Right cardiac atrium (tissue), 5 donors: ENCODE measurements around the gene UNC5B. TPM values are rescaled to one million over a fixed set of nuclear protein-coding genes. Genes with fewer than 3 reads are reported as not detected.

Source experiments
- ATAC-seq, 2 donors: fragments of 200-7000 bp; cut with Tn5 transposase; one replicate each; pipeline versions ENCODE4 v1.8.0 to v1.9.1; 2020; ENCODE audit warnings: moderate library complexity in 2 of 2, mild to moderate bottlenecking in 1 of 2
- DNase-seq, 3 donors: peaks; one replicate each; pipeline ENCODE4 v3.0.0-alpha.2; 2020
- H3K27ac ChIP-seq: one replicate; pipeline ENCODE4 v1.5.1; 2013; ENCODE audit warnings: mild to moderate bottlenecking, low read length, control low read depth, moderate library complexity
- H3K27me3 ChIP-seq: one replicate; pipeline ENCODE4 v1.6.1; 2013; ENCODE audit not compliant: control insufficient read depth, insufficient read depth
- H3K4me1 ChIP-seq: one replicate; pipeline ENCODE4 v1.6.1; 2013; ENCODE audit warnings: low read length; ENCODE audit not compliant: control insufficient read depth, insufficient read depth
- H3K4me3 ChIP-seq: one replicate; pipeline ENCODE4 v1.5.1; 2013; ENCODE audit warnings: low read length, control low read depth
- H3K9me3 ChIP-seq: one replicate; pipeline ENCODE4 v1.6.1; 2013; ENCODE audit warnings: low read length; ENCODE audit not compliant: control insufficient read depth
- WGBS: extraction: QIAGEN DNeasy Blood & Tissue Kit; methylation state at CpG from one replicate; pipeline ENCODE4 v1.1.7; 2013; 5-methylcytosine and 5-hydroxymethylcytosine counted together
- intact Hi-C, 4 donors: fragments of 100-400 bp; cut with DNase I; formaldehyde crosslinking; loops; one replicate each; pipeline versions ENCODE4 v1.11.0 to v1.14.0; 2022 to 2023
- polyA plus RNA-seq: library from polyadenylated mRNA; stranded (reverse); fragments of 200-250 nt; gene quantifications from one replicate; pipeline ENCODE4 v1.2.3, GENCODE V29; 2013
- total RNA-seq, 4 donors: library from RNA; stranded (reverse); fragmentation: NEBNext Ultra II Directional; extraction: Animal tissue kit (Norgen Biotek cat#: 25700); gene quantifications; one replicate each; pipeline ENCODE4 v1.2.1, GENCODE V29; 2021
- donor health status: healthy with polysubstance abuse.
- donor health status: DM: no; HTN: yes; CAD: no.
- donor health status: DM: no; HTN: no; CAD: no.
- donor health status: DM: no; HTN: yes; CAD: no; lungs with severe emphysema.
- donor health status: DM: yes; HTN: yes; CAD: no.

UNC5B gene
- total and polyA plus RNA-seq, 5 donors, result 12.4 to 26.6 (median 22.4) TPM

GRCh38 chr10:71241830-71242621, 29.7 kb downstream of the UNC5B start:
- Histone ChIP-seq H3K4me3 (no peak overlapping the region), H3K9me3 (no peaks in the 10 kb centered on the region), H3K27me3 (no peaks in the 10 kb centered on the region), H3K4me1 (peaks cover 53% of the 10 kb centered on the region), H3K27ac (peak overlapping the region; percentile 55)
- peak in 2 of 3 donors; percentile 75 to 76 for DNase-seq
- peak in 1 of 2 donors; percentile 37 for ATAC-seq
- intact Hi-C loops, result no loop called here
- WGBS, result 27% methylated on average over 12 of the region's 12 CpGs

GRCh38 chr10:71242622-71243009, 30.2 kb downstream of the UNC5B start:
- Histone ChIP-seq H3K27ac (peak overlapping the region; percentile 55), H3K27me3 (no peaks in the 10 kb centered on the region), H3K4me3 (no peak overlapping the region), H3K4me1 (peaks cover 52% of the 10 kb centered on the region), H3K9me3 (no peaks in the 10 kb centered on the region)
- intact Hi-C loops, result no loop called here
- ATAC-seq (no peak), DNase-seq (peak in 2 of 3 donors; percentile 76 to 80)
- 73% methylated on average over 13 of the region's 13 CpGs for WGBS

- Histone ChIP-seq H3K9me3 (no peaks in the 10 kb centered on the region), H3K27ac (peak overlapping the region; percentile 40), H3K4me1 (peaks cover 51% of the 10 kb centered on the region), H3K4me3 (no peak overlapping the region), H3K27me3 (no peaks in the 10 kb centered on the region)
- intact Hi-C loops, result no loop called here
- DNase-seq, result peak in 2 of 3 donors; percentile 66 to 75
- peak; percentile 18 to 47 for ATAC-seq
- 37% methylated on average over 6 of the region's 6 CpGs for WGBS
These were observed 31.5 kb downstream of the UNC5B start for GRCh38 chr10:71243756-71244395.

GRCh38 chr10:71244431-71245419, 32.4 kb downstream of the UNC5B start:
- H3K27me3 ChIP-seq, result no peaks in the 10 kb centered on the region
- peak; percentile 65 to 75 for ATAC-seq
- H3K9me3 ChIP-seq, result no peaks in the 10 kb centered on the region
- peak overlapping the region; percentile 59 for H3K27ac ChIP-seq
- intact Hi-C loops, result no loop called here
- H3K4me3 ChIP-seq, result no peak overlapping the region
- peak; percentile 76 to 91 (median 89) for DNase-seq
- 20% methylated on average over 29 of the region's 29 CpGs for WGBS
- peaks cover 47% of the 10 kb centered on the region for H3K4me1 ChIP-seq

GRCh38 chr10:71245420-71246325, 33.3 kb downstream of the UNC5B start:
- peak overlapping the region; percentile 59 for H3K27ac ChIP-seq
- no peaks in the 10 kb centered on the region for H3K9me3 ChIP-seq
- no peaks in the 10 kb centered on the region for H3K27me3 ChIP-seq
- WGBS, result 81% methylated on average over 21 of the region's 21 CpGs
- H3K4me1 ChIP-seq, result peaks cover 42% of the 10 kb centered on the region
- ATAC-seq (no peak), DNase-seq (peak; percentile 17 to 62 (median 55))
- intact Hi-C loops, result no loop called here
- no peak overlapping the region for H3K4me3 ChIP-seq

- no peak overlapping the region for H3K27ac ChIP-seq
- intact Hi-C loops, result no loop called here
- no peak overlapping the region for H3K4me3 ChIP-seq
- no peaks in the 10 kb centered on the region for H3K9me3 ChIP-seq
- no peak for ATAC-seq
- no peaks in the 10 kb centered on the region for H3K27me3 ChIP-seq
- peak in 2 of 3 donors; percentile 16 to 44 for DNase-seq
- peaks cover 33% of the 10 kb centered on the region for H3K4me1 ChIP-seq
- 58% methylated on average over 11 of the region's 11 CpGs for WGBS
These were observed 34.4 kb downstream of the UNC5B start for GRCh38 chr10:71246591-71247413.

- Histone ChIP-seq H3K4me1 (peaks cover 29% of the 10 kb centered on the region), H3K9me3 (no peaks in the 10 kb centered on the region), H3K27ac (no peak overlapping the region), H3K27me3 (no peaks in the 10 kb centered on the region), H3K4me3 (no peak overlapping the region)
- no peak for ATAC-seq
- intact Hi-C loops, result no loop called here
- WGBS, result 82% methylated on average over 4 of the region's 4 CpGs
- peak in 2 of 3 donors; percentile 11 to 30 for DNase-seq
These were observed 35.0 kb downstream of the UNC5B start for GRCh38 chr10:71247414-71247705.

GRCh38 chr10:71247804-71248203, 35.4 kb downstream of the UNC5B start:
- DNase-seq (no peak), ATAC-seq (no peak)
- no peaks in the 10 kb centered on the region for H3K9me3 ChIP-seq
- H3K4me3 ChIP-seq, result no peak overlapping the region
- 100% methylated on average over 1 of the region's 1 CpG for WGBS
- H3K27ac ChIP-seq, result peak overlapping the region; percentile 41
- peaks cover 30% of the 10 kb centered on the region for H3K4me1 ChIP-seq
- intact Hi-C loops, result no loop called here
- no peaks in the 10 kb centered on the region for H3K27me3 ChIP-seq

- Histone ChIP-seq H3K4me1 (peaks cover 33% of the 10 kb centered on the region), H3K4me3 (no peak overlapping the region), H3K27me3 (no peaks in the 10 kb centered on the region), H3K9me3 (no peaks in the 10 kb centered on the region), H3K27ac (peak overlapping the region; percentile 41)
- 86% methylated on average over 6 of the region's 6 CpGs for whole genome bisulfite sequencing
- DNase-seq (peak in 2 of 3 donors; percentile 5 to 30), ATAC-seq (no peak)
- intact Hi-C loops, result no loop called here
These were observed 35.8 kb downstream of the UNC5B start for GRCh38 chr10:71248210-71248609.
